ENCODE measurements around the gene CPVL. TPM values are rescaled to one million over a fixed set of nuclear protein-coding genes. Genes with fewer than 3 reads are reported as not detected.

Gene CPVL
- total and polyA plus RNA-seq, 4 donors = 6.0 to 39.0 (median 12.9) TPM

- TF ChIP-seq ZBTB33 (IDR thresholded peaks at IDR 0.05) = no peak
- TF ChIP-seq GABPA (IDR thresholded peaks at IDR 0.05 in 1 of 2, conservative IDR thresholded peaks at IDR 0.05 in 1 of 2) = no peak
- TF ChIP-seq FOXA2 (IDR thresholded peaks at IDR 0.05) = no peak
These were observed 79.7 kb downstream of the CPVL start (continued) for GRCh38 chr7:29066641-29067040.

GRCh38 chr7:29065181-29065857, 81.0 kb downstream of the CPVL start:
- Histone ChIP-seq H3K4me1 (ENCODE audit: control insufficient read depth in 4 of 4, insufficient read depth in 4 of 4, low read length in 3 of 4) (no peaks in the 10 kb centered on the region), H3K36me3 (ENCODE audit: control insufficient read depth in 4 of 4, insufficient read depth in 3 of 4, low read depth in 1 of 4, low read length in 3 of 4) (no peaks in the 10 kb centered on the region), H3K9me3 (ENCODE audit: control insufficient read depth in 4 of 4, low read length in 3 of 4) (no peaks in the 10 kb centered on the region), H3K4me3 (ENCODE audit: low read depth in 1 of 3, low read length in 3 of 3) (no peak overlapping the region), H3K9ac (ENCODE audit: low read depth in 1 of 2, low read length in 2 of 2) (no peak overlapping the region), H3K27ac (ENCODE audit: low read depth in 1 of 2, low read length in 2 of 2) (no peak overlapping the region), H3K27me3 (ENCODE audit: control insufficient read depth in 4 of 4, insufficient read depth in 4 of 4, low read length in 3 of 4) (no peaks in the 10 kb centered on the region)
- DNase-seq (ENCODE audit: low spot score) = no peak
- TF ChIP-seq FOXA2 (IDR thresholded peaks at IDR 0.05) (no peak), CTCF (IDR thresholded peaks at IDR 0.05; ENCODE audit: low read depth, low read length, missing input control) (no peak), FOXA1 (IDR thresholded peaks at IDR 0.05) (no peak), EGR1 (IDR thresholded peaks at IDR 0.05; ENCODE audit: low read depth in 2 of 2) (no peak), RAD21 (IDR thresholded peaks at IDR 0.05) (no peak), RXRA (IDR thresholded peaks at IDR 0.05) (no peak), GABPA (IDR thresholded peaks at IDR 0.05 in 1 of 2, conservative IDR thresholded peaks at IDR 0.05 in 1 of 2) (no peak), TAF1 (conservative IDR thresholded peaks at IDR 0.05) (no peak), HNF4G (IDR thresholded peaks at IDR 0.05) (no peak), SP1 (IDR thresholded peaks at IDR 0.05) (no peak), JUND (IDR thresholded peaks at IDR 0.05) (no peak), NR2F2 (IDR thresholded peaks at IDR 0.05) (no peak), REST (IDR thresholded peaks at IDR 0.05) (no peak), ZBTB33 (IDR thresholded peaks at IDR 0.05) (no peak), ATF3 (IDR thresholded peaks at IDR 0.05) (no peak), HNF4A (conservative IDR thresholded peaks at IDR 0.05) (no peak), MAX (IDR thresholded peaks at IDR 0.05) (no peak), YY1 (IDR thresholded peaks at IDR 0.05) (no peak)
- 76% methylated on average over 5 of the region's 5 CpGs for WGBS
